HG03060 (cell line): Measurements from ENCODE around the gene TMEM255B.
"Not testable (repeated sequence)": the region's sequence is repeated elsewhere in the genome, so short reads cannot be mapped to it uniquely, and the experiment has no call there.

Experiments
- ATAC-seq: cut with Tn5 transposase; IDR thresholded peaks from one replicate; pipeline ENCODE4 v1.9.1; 2021; ENCODE audit warnings: low read depth, moderate number of reproducible peaks; ENCODE audit not compliant: unreplicated experiment

Gene TMEM255B

DNA sequence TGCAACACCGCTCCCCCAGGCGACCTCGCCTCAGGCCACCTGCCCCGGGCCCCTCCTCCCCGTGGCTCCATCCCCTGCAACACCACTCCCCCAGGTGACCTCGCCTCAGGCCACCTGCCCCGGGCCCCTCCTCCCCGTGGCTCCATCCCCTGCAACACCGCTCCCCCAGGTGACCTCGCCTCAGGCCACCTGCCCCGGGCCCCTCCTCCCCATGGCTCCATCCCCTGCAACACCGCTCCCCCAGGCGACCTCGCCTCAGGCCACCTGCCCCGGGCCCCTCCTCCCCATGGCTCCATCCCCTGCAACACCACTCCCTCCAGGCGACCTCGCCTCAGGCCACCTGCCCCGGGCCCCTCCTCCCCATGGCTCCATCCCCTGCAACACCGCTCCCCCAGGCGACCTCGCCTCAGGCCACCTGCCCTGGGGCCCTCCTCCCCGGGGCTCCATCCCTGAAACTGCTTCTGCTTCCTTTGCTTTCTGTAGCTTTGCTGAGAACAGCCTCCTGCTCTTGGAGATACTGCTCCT is 71.5 kb downstream of the TMEM255B start:
- ATAC-seq: not testable (repeated sequence)

GRCh38 chr13:113831061-113831460 is 72.0 kb downstream of the TMEM255B start:
- no peak for ATAC-seq

DNA sequence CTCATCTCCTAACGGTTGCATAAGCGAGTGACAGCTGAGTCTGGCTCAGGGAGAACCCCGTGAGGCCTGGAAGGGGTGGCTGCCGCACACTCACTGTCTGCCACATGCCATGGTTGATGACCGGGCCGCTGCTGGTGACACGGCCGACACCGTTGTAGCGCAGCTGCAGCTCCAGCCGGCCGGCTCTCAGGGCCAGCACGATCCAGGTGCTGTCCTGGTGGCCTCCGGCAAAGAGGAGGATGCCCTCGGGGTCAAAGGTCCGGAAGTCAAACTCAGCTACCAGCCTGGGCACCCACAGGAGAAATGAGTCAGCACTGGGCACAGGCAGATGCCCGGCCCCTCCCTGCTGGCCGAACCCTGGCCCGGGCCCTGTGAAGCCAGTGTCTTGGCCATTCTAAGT is 73.2 kb downstream of the TMEM255B start:
- ATAC-seq: no peak

DNA sequence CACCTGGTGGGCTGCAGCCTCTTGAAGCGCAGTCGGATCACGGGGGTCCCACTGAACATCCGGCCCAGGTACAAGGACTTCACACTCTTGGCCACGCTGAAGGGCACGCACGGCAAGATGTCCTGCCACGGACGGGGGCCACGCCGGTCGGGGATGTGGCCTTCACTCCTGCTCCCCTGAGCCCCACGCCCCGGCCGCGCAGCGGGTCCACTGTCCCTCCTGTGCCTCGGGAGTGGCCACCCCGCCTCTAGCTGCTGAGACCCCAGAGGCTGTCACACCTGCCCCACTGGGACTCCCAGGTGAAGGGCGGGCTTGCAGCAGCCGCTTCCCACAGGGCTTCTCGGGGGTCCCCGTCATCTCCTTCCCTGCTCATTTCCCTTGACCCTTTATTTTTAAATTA is 73.6 kb downstream of the TMEM255B start:
- ATAC-seq: no peak

GRCh38 chr13:113833111-113833830 is 74.2 kb downstream of the TMEM255B start:
- no peak for ATAC-seq

- not testable (repeated sequence) for ATAC-seq
Observed at GRCh38 chr13:113834006-113834405, 75.0 kb downstream of the TMEM255B start.

GRCh38 chr13:113834496-113835200 is 75.6 kb downstream of the TMEM255B start:
- ATAC-seq: no peak

- no peak for ATAC-seq
Observed at GRCh38 chr13:113835461-113836270, 76.6 kb downstream of the TMEM255B start.

DNA sequence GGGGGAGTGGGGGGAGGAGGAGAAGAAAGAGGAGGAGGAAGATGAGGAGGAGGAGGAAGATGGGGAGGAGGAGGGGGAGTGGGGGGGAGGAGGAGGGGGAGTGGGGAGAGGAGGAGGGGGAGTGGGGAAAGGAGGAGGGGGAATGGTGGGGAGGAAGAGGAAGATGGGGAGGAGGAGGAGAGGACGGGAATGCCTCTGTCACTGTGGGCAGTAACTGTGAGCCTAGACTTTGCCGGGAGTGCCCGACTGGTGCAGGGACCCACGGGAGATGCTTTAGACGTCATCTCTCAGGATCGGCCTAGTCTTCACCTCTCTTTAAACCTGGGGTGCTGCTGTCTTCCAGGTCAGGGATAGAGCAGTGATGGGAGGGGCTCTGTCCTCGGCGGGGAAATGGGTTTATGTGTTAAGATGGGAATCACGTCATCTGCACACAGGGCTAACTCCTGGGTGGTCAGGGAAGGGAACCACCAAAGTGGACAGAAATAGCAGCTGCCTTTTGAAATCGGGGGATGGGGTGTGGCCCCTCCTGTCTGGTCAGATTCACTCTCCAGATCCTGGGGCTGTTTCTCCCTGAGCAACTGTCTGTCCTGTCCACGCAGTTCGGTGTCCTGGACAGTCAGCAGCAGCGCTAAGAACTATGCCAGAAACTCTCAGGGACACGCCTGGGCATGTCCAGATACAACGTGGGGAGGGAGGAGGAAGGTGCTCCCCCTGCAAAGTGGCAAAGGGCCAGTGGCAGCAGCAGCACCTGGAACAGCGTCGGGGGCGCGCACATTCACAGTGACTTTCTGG is 77.9 kb downstream of the TMEM255B start:
- ATAC-seq: no peak

DNA sequence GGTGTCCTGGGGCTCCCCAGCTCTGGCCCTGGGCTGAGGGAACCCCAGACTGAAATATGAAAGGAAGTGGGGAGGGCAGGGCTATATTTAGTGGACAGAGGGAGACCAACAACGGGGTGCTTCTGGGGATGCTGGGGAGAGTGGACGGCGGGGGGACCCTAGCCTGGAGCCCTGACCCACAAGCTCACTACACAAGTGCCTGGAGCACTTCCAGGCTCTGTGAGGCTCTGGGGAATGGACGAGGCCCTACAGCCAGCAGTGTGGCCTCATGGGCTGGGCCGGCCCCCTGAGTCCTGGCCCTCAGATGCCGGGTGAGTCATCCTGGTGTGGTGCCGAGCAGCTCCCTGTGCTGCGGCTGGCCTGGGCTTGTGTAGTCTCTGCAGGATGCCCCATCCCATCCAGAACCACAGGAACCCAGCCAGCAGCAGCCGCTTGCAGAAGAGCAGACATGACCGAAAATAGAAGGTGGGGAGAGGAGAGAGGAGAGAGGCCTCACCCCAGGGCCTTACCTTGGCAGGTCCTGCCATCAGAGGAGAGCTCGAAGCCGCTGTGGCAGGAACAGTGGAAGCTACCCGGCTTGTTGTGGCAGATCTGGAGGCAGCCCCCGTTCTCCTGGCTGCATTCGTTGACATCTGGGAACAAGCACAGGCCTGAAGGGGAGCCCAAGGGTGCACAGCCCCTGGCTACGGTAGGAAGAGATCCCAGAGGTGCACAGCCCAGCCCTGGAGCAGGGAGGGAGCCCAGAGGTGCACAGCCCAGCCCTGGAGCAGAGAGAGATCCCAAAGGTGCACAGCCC is 78.7 kb downstream of the TMEM255B start:
- ATAC-seq: no peak

DNA sequence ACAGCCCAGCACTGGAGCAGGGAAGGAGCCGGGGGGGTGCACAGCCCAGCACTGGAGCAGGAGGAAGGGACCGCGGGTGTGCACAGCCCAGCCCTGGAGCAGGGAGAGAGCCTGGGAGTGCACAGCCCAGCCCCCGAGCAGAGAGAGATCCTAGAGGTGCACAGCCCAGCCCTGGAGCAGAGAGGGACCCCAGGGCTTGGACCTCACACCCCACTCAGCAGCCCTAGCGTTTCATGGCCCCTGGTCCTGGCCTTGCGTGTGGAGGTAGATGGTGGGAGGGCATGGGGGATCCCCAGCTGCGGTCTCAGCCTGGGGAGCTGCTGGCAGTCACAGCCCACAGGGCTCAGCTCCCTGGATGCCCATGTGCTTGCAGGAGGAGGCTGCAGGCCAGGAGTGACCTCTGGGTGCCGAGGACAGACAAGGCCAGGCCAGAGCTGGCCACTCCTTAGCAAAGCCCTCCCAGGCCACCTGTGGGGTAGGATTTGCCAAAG is 79.7 kb downstream of the TMEM255B start:
- ATAC-seq: no peak

- ATAC-seq: no peak
Observed at GRCh38 chr13:113839536-113840204, 80.6 kb downstream of the TMEM255B start.

DNA sequence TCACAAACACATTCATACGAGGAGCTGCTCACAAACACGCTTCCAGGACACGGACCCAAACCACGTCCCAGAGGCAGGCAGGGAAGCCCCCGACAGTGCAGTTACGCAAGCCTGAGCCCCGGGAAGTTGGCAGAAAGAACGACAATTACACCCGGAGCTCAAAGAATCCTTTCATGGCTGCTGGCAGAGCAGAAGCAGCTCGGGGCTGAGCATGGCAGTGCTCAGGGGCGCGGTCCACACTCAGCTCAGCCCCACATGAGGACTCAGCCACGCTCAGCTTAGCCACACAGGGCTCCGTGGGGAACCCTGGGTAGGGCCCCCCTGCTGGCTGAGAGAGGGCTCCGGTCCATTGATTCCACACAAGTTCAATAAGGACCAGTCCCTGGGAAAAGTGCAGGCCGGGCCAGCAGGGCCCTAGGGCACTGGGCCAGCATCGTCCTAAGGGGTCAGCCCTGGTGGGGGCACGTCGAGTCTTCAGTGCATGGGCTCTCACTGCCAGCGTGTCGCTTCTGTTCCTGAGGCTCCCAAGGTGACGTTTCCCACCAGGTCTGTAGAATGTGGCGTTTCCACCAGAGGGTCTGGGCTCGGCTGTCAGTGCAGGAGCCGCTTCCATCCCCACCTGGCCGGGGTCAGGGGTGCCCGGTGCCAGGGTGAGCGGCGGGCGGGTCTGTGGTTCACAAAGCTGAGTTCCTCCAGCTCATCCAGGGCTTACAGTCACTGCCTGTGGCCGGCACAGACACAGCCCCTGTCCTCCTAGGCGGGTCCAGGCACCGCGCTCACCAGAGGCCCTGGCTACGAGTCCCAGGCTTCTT is 81.7 kb downstream of the TMEM255B start:
- ATAC-seq: no peak

GRCh38 chr13:113841353-113841650 is 82.3 kb downstream of the TMEM255B start:
- no peak for ATAC-seq

- no peak for ATAC-seq
Observed at GRCh38 chr13:113842336-113843062, 83.5 kb downstream of the TMEM255B start.

- no peak for ATAC-seq
Observed at GRCh38 chr13:113843063-113843654, 84.1 kb downstream of the TMEM255B start.
